ENCODE results near the gene PLEKHG2. TPM values are rescaled to one million over a fixed set of nuclear protein-coding genes. Genes with fewer than 3 reads are reported as not detected.

The PLEKHG2 gene
- total RNA-seq, 2 donors from 2014 or later: 13.7 to 28.0 TPM

- ATAC-seq (peak; percentile 2 to 13), DNase-seq (peak; percentile 78)
- intact Hi-C loops (cut with DNase I): no loop called here
Observed at GRCh38 chr19:39413272-39413910, 922 bp downstream of the PLEKHG2 start.

- DNase-seq: peak; percentile 46
- no peak for ATAC-seq
- intact Hi-C loops (cut with DNase I): no loop called here
Observed at GRCh38 chr19:39413911-39414608, 1.6 kb downstream of the PLEKHG2 start.

GRCh38 chr19:39415111-39416046 is 2.9 kb downstream of the PLEKHG2 start:
- DNase-seq (peak; percentile 37), ATAC-seq (no peak)
- intact Hi-C loops (cut with DNase I): loop anchor here in 1 of 2 donors (2.0 kb wide), 1 partner anchor 17 kb away; no protein-coding TSS in a partner anchor

- DNase-seq: no peak
- ATAC-seq: no peak
- intact Hi-C loops (cut with DNase I): loop anchor here in 1 of 2 donors (2.0 kb wide), 1 partner anchor 16 kb away; no protein-coding TSS in a partner anchor
Observed at GRCh38 chr19:39416152-39417120, 4.0 kb downstream of the PLEKHG2 start.

- intact Hi-C loops (cut with DNase I): loop anchor here in 1 of 2 donors (2.0 kb wide), 1 partner anchor 15 kb away; no protein-coding TSS in a partner anchor
- ATAC-seq: no peak
- no peak for DNase-seq
Observed at GRCh38 chr19:39417463-39418181, 5.2 kb downstream of the PLEKHG2 start.

- intact Hi-C loops (cut with DNase I): no loop called here
- ATAC-seq (no peak), DNase-seq (no peak)
Observed at GRCh38 chr19:39419003-39419402, 6.5 kb downstream of the PLEKHG2 start.

- DNase-seq: no peak
- intact Hi-C loops (cut with DNase I): no loop called here
- no peak for ATAC-seq
Observed at GRCh38 chr19:39420769-39421168, 8.3 kb downstream of the PLEKHG2 start.

- intact Hi-C loops (cut with DNase I): no loop called here
- DNase-seq: no peak
- ATAC-seq: no peak
Observed at GRCh38 chr19:39422020-39422419, 9.6 kb downstream of the PLEKHG2 start.

- DNase-seq (no peak), ATAC-seq (no peak)
- intact Hi-C loops (cut with DNase I): no loop called here
Observed at GRCh38 chr19:39423258-39424086, 11.0 kb downstream of the PLEKHG2 start.

- no peak for DNase-seq
- intact Hi-C loops (cut with DNase I): no loop called here
- ATAC-seq: no peak
Observed at GRCh38 chr19:39424934-39425333, 12.5 kb downstream of the PLEKHG2 start.

- DNase-seq (no peak), ATAC-seq (no peak)
- intact Hi-C loops (cut with DNase I): no loop called here
Observed at GRCh38 chr19:39425744-39426143, 13.3 kb downstream of the PLEKHG2 start.

GRCh38 chr19:39426170-39426569 is 13.7 kb downstream of the PLEKHG2 start:
- ATAC-seq (no peak), DNase-seq (no peak)
- intact Hi-C loops (cut with DNase I): no loop called here

GRCh38 chr19:39427707-39428106 is 15.2 kb downstream of the PLEKHG2 start:
- ATAC-seq: no peak
- DNase-seq: no peak
- intact Hi-C loops (cut with DNase I): no loop called here

GRCh38 chr19:39428283-39429112 is 16.0 kb downstream of the PLEKHG2 start:
- ATAC-seq (peak; percentile 79 to 91), DNase-seq (peak; percentile 78)

GRCh38 chr19:39430675-39431593 is 18.5 kb downstream of the PLEKHG2 start:
- DNase-seq: peak; percentile 57
- ATAC-seq: peak in 1 of 2 donors; percentile 24
- intact Hi-C loops (cut with DNase I): no loop called here

More at GRCh38 chr19:39428283-39429112, 16.0 kb downstream of the PLEKHG2 start:
- intact Hi-C loops (cut with DNase I): no loop called here
